GM19035 (cell line): ENCODE results near the gene AGAP5.

Source experiments
- ATAC-seq: cut with Tn5 transposase; IDR thresholded peaks from one replicate; pipeline ENCODE4 v1.9.1; 2021; ENCODE audit not compliant: unreplicated experiment

The AGAP5 gene

DNA sequence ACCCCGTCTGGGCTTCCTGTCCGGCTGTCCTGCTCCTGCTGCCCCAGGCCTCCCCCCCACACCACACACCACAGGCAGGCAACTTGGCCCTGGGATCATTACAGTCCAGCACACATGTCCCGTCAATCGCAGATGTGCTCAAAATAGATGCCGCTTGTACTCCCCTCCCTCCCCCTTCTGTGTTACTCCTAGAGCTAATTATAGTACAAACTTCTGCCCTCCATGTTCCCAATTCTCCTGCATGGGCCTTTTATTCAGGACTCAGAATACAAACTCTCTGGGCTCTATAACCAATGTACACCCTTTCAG lies 42.0 kb downstream of the AGAP5 start, which contains the start of gene SYNPO2L:
SYNPO2L (minus strand) TSS at position 40 of the 309 bp plus-strand sequence. CDS start 107 bp downstream, outside the sequence.
- no peak for ATAC-seq

DNA sequence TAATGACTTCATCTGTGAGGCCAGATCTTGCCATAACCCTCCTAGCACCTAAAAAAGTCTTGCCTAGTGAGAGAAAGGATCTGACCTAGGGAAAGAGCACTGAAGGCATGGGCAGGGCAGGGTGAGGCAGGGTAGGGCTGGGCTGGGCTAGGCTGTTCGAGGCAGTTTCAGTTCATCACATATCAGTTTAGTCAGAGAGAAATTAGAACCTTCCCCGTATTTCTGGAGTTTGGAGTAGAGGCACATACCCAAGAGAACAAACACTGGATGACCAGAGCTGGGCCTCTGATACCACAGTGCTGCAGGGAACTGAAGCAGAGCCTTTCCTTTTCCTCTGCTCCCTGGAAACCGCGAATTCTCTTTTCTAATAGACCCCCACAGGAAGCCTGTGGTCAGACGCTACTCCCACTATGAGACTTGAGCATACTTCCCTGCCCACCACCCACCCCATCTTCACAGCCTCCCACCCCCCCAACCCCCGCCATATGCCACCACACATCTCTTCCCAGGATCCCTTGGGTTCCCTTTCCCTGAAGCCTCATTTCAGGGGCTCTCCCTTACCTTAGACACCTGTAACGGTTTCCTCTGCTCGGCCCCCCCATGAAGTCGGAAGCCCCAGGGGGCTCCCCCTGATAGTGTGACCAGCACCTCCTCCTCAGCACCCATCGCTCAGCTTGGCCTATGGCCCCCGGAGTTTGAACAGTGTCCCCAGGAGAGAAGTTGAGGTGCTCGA lies 42.5 kb downstream of the AGAP5 start:
- no peak for ATAC-seq

DNA sequence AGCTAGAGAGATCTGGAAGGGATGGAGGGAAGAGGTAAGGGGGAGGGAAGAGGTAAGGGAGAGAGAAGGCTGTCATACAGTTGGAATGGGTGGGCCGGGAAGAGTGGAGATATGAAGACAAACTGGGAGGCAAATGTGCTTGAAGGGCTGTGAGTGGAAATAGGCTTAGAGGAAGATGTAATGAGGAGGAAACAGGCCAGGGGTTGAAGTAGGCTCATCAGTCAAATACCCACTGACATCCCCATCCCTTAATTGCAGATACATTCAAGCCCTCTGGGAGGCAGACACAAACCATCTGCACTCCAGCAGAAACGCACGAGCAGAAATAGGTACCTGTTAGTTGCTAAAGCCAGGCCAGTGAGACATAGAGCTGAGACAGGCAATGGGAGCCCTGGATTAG lies 44.2 kb downstream of the AGAP5 start:
- no peak for ATAC-seq

DNA sequence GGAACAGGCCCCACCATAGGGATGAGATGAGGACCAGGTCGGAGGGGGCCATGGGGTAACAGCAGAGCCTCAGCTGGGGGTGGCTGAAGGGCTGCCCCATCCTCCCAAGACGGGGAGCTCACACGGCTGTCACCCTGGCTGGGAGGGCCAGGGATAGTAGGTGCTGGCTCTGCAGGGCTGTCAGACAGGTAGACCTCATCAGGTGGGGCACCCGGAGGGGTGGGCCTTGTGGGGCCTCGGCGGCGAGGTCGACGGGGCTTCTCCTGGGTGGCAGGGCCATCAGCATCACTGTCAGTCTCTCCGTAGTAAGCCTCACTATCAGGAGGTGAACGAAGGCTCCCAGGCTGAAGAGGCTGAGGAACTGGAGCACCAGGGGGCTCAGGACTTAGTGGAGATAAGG lies 44.7 kb downstream of the AGAP5 start:
- no peak for ATAC-seq

DNA sequence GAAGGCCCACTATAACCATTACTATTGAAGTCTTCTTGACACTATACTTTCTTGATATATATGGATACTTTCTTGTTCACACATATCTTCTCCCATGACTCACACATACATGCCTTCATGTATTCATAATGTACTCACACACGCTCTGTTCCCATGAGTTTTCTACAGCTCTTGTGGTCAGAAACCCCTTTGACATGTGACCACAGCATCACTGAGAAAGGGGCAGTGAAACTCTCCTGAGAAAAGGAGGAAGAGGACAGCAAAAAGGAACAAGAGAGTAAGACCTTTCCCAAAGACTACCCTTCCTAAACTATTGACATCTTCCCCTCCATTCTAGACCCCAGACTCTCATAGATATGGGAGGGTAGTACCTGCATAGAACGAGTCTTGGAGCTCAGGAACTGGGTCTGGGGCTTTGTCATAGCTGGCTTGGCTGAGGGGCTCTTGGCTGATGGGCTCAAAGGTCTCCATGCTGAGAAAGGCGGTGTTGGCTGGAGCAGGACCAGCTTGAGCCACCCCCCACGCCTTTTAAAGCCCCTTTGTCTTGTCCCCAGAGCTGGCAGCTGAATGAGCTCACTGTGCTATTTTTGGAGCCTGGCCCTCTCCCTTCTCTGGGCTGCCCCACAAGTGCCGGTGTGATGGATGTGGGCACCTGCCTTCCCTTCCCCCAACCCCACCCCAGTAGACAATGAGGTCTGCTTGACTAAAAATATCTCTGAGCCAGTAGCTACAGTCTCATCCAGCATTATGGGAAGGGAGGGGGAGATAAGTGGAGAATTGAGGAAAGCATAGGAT lies 47.2 kb downstream of the AGAP5 start:
- ATAC-seq = no peak

DNA sequence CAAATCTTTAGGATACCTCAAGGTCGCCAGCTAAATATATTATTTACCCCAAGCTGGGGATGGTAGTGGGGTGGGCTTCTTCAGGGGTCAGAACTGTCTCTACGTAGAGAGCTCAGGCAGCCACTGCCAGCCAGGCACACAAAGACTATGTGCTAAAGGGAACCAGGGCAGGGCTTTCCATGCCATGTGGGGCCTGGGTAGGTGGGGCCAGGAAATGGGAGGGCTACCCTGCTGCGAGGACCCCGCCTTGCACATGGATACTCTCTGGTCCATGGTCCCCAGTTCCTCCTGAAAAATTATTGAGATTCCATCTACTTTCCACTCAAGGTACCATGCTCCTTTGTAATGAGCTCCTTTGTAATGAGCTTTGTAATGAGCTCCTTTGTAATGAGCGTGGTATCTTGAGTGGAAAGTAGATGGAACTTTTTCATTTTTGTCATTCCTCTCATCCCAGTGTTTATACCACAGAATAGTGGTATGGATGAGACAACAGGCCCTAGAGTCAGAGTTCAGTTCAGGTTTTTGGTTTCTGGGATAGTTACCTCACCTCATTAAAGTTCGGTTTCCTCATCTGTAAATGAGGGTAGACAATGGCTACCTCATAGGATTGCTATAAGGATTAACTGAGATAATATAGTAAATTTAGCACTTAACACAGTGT lies 47.9 kb downstream of the AGAP5 start:
- ATAC-seq = no peak

DNA sequence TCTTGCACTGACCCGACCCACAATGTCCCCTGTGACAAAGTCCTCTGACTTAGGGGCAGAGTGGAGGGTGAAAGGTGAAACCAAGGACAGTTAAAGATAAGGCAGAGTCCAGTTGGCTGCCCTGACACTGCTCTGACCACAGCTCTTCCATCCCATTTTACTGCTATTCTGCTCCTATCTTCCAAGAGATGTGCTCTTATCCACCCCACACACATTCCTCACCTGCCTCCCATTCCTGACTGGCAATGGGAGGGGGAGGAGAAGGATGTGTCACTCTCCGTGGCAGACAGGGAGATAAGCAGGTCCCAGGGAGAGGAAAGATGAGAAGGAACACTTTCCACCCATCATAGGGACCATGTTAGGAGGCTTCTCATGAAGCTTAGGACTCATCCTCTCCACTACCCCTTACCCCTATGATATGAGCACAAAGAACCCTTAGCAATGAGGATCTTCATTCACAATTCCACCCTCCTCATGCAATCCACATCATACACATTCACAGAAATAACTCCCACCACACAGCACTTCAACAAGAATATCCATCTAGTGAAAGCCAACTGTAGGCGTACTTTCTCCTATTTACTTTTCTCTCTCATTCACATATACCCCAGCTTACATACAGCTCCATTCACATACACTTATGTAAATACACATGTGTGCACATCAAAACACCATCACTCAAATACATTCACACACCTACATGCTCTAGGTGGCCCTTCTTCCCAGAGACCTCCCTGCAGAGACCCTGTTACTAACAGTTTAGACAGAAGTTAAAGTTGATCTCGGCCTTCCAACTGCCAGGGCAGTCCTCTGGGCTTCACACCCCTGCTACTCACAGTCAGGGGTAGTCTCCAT lies 48.7 kb downstream of the AGAP5 start:
- ATAC-seq = no peak

DNA sequence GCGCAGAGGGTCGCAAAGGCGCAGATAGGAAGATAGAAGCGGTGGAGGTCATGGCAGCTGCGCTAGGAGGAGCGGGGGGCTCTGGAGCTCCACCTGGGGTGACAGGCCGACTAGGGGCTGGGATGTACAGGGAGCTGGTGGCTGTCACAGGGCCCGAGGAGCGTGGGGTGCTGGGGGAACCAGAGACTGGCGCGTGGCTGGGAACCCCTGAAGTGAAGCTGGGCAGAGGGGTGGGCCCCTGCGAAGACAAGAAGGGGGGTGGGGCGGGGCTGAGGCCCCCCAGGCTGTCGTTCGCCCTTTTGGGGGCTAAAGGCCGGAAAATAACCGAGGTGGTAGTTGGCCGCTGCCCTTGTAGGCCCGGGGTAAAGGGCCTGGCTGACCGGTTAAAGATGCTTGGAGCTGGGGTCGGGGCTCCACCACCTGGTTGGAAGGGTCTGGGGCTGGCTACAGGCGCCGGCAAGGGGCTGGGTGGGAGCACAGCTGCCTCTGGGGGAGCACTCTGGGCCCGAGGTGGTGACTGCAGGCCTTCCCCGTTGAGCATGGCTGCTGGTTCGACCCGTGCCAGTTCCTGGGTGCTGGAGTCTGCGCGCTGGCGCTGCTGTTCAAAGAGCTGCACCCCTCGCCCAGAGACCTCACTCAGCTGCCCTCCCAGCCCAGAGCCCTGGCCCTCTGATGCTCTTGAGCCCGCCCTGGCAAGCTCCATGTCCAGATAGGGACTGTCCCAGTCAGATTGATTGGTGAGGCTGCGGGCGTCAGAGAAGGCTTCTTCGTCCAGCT lies 49.8 kb downstream of the AGAP5 start:
- no peak for ATAC-seq

DNA sequence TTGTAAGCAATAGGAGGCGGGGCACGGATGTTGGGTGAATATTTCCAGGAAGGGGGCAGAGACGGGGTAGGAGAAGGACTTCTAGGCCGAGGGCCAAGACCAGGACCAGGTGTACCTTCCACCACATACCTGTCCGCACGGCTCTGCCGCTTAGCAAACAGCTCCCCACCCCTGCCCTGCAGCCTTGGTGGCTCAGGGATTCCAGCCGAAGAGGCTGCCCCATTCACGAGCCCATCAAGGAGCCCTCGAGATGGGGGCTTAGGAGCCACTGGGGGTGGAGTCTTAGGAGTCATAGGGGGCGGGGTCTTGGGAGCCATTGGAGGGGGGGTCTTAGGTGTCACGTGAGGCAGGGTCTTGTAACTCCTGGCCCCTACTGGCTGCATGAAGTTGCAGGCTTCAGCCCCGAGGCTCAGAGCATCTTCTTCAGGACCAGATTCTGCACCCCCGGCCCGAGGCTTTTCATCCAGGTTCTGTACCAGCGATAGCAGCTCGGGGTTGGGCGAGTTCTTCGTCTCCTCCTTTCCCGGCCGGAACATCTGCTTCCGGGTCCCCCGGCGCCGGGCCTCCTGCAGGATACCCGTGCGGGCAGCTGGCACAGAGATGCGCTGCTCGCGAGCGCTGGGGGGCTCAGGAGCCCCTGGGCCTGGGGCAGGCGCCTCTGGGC lies 50.6 kb downstream of the AGAP5 start:
- no peak for ATAC-seq

DNA sequence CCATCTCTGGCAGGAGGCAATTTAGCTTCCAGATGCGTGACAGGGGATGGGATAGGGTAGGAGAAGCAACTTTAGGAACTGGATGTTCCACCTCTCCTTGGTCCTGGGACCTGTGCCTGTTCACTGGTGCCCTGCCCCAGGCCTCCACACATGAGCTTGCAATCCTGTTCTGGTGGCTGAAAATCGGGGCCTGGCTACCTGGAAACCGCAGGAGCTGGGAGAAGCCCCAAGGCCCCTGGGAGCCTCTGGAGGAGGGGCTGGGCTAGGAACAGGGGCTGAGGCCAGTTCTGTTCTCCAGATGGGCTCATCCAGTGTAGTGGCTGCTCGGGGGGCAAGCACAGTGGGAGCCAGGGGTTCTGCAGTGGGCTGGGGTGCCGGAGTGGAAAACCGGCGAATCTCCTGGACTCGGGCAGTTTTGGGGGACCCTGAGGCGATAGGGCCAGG lies 51.3 kb downstream of the AGAP5 start:
- no peak for ATAC-seq

DNA sequence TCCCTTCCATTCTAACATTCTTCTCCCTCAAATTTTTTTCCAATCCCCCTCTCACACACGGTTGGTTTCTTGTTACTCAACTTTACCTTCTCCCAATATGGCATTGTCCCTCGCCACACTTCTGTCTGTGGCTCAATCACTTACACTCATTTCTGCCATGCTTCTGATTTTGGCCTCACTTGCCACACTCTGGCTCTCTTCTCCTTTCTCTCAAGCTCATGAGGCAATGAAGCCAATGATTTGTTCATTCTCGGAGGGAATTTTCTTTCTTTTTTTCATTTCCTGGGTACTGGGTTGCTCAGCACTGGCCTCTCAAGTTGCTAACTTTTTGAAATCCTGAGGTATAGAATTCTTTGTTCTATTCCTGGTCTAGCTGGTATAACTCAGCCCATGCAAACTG lies 52.7 kb downstream of the AGAP5 start:
- no peak for ATAC-seq

DNA sequence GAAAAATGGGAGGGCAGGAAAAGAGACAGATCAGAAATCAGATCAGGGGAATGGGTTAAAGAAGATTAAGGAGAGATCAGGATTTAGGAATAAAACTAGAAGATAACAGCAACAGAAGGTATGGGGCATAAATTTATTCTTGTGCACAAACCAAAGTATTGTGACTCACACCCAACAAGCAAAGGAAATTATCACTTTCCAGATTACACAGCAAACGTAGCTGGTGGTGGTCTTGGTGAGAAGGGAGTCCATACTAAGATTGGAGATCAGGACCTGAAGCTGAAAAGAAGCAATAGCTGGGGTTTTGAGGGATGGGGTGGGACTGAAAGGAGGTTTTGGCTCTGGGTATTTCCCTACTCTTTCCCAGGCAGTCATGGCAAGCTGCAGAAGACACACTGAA lies 53.1 kb downstream of the AGAP5 start:
- ATAC-seq = no peak

DNA sequence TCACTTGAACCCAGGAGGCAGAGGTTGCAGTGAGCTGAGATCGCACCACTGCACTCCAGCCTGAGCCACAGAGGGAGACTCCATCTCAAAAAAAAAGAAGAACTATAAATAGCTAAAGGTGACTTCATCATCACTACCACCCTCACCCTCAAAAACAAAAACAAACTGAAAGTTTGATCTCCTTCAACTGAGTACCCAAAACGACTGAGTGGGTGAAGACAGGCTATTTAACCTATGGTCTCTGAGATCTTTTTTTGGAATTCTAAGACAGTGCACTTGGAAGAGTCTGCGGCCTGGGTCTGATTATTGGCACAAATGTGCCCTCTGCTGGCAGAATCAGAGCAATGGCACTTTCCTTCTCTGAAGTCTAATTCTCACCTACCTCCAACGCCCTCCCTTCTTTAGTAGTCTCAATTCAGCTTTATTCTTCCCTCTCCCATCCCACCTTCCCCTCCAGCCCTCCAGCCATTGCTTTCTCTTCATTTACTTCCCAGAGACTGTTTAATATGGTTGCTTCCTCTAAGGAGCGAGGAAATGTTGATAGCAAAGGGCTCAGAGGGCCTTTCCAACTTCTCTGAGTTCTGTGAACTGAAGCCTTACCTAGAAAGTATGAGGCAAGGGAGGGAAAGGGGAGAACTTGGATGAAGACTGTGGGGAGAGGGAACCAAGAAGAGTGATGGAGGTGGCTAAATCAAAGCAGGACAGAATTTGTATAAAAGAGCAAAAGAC lies 53.7 kb downstream of the AGAP5 start:
- ATAC-seq = no peak

DNA sequence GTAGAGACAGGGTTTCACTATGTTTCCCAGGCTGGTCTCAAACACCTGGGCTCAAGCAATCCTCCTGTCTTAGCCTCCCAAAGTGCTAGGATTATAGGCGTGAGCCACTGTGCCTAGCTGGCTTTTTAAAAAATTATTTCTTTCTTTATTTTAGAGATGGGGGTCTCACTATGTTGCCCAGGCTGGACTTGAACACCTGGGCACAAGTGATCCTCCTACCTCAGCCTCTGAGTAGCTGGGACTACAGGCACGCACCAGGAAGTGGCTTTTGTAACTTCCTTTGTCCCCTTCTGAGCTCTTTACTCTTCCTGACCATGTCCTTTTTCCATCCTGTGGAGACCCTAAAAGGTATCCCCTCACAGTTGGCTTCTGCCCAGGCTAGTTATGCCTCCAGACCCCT lies 54.5 kb downstream of the AGAP5 start:
- no peak for ATAC-seq

DNA sequence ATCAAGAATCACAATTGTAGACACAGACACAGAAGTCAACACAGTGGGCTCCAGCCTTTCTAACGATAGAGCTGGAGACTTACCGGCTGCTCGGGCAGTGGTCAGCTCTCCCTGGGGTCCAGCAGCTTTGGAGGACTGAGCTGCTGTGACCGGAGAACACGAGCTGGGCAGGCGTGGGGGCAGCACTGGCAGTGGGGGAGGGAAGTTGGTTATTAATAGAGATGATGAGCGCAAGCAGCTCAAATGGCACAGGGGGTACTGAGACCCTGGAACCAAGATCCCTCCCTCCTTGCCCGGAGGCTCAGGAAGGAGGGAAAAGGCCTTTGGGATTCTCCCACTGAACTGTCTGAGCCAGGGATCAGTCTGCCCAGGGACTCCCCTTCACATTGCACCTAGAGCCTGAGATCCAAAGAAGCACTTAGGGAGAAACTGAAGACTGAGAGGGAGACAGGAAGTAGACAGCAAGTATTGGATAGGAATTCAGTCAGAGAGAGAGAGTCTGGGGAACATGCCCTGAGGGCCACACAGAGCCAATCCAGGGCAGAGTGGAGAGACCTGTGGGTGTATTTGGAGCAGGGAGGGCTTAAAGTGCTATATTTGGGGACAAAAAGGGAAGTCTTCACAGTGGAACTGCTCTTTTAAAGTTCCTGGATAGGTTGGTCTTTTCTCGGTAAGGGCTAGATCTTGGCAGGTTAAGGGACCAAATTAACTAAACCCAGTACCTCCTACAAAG lies 56.4 kb downstream of the AGAP5 start, which contains the start of gene MYOZ1:
MYOZ1 (minus strand) TSS at position 147 of the 733 bp plus-strand sequence. CDS start 1,457 bp downstream, outside the sequence.
- no peak for ATAC-seq

DNA sequence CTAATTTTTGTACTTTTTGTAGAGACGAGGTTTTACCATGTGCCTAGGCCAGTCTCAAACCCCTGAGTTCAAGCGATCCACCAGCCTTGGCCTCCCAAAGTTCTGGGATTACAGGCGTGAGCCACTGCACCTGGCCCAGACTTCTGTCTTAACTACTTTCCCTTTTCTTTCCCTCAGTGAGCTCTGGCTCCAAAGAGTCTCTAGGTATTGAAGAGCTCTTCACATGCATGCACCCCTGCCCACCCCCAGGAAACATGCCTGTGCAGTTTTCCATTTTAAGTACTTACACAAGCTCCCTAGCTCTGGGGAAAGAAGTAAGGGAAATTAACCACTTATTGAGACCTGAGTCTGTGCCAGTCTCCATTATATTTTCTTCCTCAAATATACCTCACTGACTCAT lies 58.6 kb downstream of the AGAP5 start:
- ATAC-seq = no peak

DNA sequence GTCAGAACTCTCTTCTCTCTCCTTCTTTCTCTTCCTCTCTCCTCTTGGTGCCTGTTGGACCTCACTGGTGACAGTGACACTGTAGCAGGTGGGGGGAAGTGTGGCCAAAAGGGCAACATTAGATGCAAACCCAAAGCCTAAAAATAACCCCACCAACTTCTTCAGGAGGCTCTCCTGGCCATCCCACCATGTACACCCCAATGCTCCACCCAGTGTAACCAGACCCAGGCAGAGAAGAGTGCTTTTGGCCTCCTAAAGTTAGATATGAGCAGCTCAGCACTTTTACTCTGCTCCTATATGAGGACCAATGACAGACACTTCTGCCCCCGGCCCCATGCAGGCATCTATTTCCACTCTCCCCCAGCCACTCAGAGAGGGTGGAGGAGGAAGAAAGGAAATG lies 62.1 kb downstream of the AGAP5 start:
- ATAC-seq = no peak

DNA sequence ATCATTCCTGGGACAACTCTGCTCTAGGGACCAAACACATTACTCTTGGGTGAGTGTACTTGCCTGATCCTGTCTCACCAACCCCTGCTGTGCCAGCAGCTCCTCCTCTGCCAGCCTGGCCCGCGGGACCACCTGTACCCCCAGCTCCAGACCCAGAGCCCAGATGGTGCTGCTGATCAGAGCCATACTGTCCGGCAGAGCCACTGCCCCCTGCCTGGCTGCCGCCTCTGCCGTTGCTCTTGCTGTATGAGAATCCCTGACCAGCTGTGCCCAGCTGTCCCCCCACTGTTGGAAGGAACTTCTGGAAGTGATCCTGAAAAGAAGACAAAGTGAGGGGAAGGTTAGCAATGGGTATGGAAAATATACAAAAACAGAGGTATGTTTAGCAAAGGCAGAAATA lies 63.5 kb downstream of the AGAP5 start:
- ATAC-seq = no peak
